Stomach (tissue), 4 donors: ENCODE data around the gene FOXI2.

Experiments
- EP300 ChIP-seq: sonication (generic); formaldehyde crosslinking; IDR thresholded peaks from one replicate; pipeline ENCODE4 v1.6.1; 2017; ENCODE audit warnings: antibody characterized with exemption
- POLR2A ChIP-seq, 4 donors: fragments of 450-650 bp; IDR thresholded peaks; one replicate each; pipeline ENCODE4 v1.6.1; 2016; ENCODE audit warnings: antibody characterized with exemption in 4 of 4, control low read depth in 2 of 4, mild to moderate bottlenecking in 1 of 4, moderate library complexity in 1 of 4
- TF ChIP-seq, protein P1 (sequence below), 7 experiments: fragments of 450-650 bp in 4 of 7; fragments of 200-600 bp in 3 of 7; sonication (generic) in 3 of 7; IDR thresholded peaks; one replicate each; pipeline ENCODE4 v1.5.1; 2016 to 2019; ENCODE audit warnings: antibody characterized with exemption in 7 of 7, control low read depth in 2 of 7, mild to moderate bottlenecking in 1 of 7

DNA sequence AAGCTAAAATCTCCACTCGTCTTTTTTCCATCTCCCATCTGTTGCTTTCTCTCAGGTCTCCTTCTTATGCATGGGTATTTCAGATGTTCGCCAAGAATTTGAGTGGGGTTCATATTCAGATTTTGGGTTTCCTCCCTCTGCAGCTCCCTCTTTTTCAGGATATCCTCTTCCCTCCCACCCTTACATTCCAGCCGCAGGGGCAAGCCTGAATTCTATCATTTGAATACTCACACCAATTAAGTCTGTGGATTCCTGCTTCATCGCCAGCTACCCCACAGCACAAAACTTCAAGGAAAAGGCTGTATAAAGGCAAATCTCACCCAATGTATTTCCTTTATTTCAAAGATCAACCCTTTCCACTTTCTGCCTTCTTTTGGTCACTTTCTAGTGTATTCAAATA lies 41.6 kb upstream of the FOXI2 start:
- TF ChIP-seq, protein P1, sequence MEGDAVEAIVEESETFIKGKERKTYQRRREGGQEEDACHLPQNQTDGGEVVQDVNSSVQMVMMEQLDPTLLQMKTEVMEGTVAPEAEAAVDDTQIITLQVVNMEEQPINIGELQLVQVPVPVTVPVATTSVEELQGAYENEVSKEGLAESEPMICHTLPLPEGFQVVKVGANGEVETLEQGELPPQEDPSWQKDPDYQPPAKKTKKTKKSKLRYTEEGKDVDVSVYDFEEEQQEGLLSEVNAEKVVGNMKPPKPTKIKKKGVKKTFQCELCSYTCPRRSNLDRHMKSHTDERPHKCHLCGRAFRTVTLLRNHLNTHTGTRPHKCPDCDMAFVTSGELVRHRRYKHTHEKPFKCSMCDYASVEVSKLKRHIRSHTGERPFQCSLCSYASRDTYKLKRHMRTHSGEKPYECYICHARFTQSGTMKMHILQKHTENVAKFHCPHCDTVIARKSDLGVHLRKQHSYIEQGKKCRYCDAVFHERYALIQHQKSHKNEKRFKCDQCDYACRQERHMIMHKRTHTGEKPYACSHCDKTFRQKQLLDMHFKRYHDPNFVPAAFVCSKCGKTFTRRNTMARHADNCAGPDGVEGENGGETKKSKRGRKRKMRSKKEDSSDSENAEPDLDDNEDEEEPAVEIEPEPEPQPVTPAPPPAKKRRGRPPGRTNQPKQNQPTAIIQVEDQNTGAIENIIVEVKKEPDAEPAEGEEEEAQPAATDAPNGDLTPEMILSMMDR (IDR thresholded peaks at IDR 0.05): no peak
- TF ChIP-seq POLR2A (IDR thresholded peaks at IDR 0.05) (no peak), EP300 (no peak)
